Hematopoietic multipotent progenitor cell treated with erythropoietin and hydrocortisone succinate and interleukin-3 and kit ligand, for 8 days (in vitro differentiated cells): ENCODE measurements around the gene INAFM2.

Experiments used
- DNase-seq: peaks from one replicate; pipeline ENCODE4 v3.0.0-alpha.2; 2015

The INAFM2 gene

GRCh38 chr15:40330368-40330836 lies 6.9 kb downstream of the INAFM2 start:
- DNase-seq, result peak; percentile 78

DNA sequence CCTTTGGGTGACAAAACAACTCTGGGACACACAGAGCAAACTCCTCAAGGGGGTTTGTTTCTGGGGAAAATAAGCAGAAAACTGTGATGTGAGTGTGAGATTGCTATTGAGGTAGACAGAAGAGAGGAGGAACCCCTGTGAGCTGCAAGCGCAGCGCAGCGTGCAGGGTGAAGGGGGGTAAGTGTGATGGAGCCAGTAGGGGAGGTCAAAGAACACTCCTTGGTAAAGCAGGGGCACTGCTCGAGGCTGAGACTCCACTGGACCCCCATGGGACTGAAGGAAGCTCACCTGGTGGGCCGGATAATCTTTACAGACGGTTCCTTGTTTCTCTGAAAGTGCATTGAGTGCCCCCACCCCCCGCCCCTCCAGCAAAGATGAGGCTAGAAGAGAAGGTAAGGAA lies 7.5 kb downstream of the INAFM2 start:
- DNase-seq, result no peak

GRCh38 chr15:40331637-40332036 lies 8.1 kb downstream of the INAFM2 start:
- DNase-seq, result no peak

DNA sequence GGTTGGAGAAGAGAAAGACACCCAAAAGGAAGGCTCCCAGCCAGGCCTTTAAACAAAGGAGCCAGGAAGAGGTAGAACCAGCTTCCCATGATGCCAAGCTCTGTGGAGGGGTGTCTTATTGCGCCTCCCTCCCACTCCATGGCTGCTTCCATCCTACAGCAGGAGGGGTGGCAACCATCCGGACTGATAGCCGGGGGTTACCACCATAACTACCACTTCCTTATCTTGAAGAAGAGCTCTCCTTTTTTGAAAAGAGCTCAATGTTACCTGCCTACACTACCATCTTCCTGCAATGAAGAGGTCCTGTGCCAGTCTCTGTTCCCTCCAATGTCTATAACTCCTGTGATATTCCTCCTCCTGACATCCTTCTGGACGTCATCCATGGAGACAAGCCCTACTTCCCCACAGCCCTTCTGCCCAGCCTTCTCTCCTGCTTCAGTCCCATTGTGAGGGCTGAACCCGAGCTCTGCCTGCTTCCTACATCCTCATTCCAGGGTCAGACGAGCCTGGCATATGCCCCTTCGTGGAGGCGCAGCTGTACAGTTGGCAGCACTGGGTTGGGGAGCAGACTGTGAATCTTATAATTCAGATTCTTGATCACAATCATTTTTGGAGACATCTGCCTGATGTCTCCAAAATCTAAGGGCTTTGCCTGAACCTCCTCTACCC lies 8.8 kb downstream of the INAFM2 start:
- no peak for DNase-seq

DNA sequence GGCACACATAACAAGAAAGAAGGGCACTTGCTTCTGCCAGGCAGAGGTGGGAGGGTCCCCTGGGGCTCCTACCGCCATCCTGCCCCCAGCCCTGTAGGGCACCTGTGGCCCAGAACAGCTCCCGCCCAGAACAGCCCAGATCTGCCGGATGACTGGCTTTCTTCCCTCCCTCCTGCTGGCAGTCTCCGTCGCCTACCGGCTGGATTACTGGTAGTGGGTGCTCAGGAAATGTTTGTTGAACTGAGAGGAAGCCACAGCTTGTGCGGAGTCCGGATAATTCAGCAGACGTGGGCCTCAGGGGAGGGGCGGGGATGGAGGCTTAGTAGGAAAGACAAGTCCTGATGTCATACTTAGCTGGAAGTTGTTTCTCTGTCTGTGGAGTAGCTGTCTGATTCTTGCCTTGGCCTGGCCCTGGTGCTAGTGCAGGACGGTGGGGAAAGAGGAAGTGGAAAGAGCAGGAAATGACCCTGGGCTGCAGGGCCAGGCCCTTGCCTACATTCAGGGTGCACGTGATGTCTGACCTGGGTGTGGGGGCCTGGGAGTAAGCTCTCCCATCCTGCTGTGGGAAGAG lies 10.5 kb downstream of the INAFM2 start:
- DNase-seq, result peak; percentile 57

- DNase-seq, result no peak
Measured at GRCh38 chr15:40334541-40334940, 11.0 kb downstream of the INAFM2 start.

- DNase-seq, result no peak
Measured at GRCh38 chr15:40334941-40335795, 11.7 kb downstream of the INAFM2 start.

DNA sequence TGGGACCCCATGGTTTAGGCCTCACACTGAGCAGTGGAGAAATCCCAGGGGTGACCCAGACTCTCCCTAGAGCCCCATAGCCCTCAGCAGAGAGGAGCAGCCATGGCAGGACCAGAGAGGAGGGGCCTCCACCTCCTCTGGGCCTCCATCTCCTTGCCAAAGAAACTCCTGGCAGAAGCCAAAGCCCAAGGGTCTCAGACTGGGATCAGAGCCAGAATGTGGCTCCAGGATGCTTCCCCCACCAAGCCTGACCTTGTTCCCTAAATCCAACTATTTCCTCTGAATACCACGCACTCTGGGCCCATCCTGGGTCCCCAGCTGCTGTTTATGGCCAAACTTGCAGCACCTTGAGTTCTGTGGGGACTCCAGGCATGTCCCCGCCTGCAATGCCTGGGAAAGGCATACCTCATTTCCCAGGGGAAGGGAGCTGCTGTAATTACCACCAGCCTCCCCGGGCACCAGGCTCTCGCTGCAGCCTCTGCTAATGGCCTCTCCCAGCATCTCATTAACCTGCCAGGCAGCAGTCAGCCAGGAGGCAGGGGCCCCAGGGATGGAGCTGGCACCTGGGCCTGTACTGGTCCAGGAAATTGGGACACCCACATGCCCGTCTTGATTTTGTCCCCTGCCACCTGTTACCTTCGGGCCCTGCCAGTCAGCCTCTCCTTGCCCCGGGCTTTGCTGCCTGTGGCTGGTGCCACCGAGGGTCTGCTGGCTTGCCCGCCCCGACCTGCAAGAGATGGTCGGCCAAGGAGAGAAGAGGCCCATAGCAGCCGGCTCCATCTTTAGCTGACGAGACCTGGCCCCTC lies 12.6 kb downstream of the INAFM2 start:
- DNase-seq, result no peak

- DNase-seq, result peak; percentile 55
Measured at GRCh38 chr15:40336744-40337122, 13.2 kb downstream of the INAFM2 start.

DNA sequence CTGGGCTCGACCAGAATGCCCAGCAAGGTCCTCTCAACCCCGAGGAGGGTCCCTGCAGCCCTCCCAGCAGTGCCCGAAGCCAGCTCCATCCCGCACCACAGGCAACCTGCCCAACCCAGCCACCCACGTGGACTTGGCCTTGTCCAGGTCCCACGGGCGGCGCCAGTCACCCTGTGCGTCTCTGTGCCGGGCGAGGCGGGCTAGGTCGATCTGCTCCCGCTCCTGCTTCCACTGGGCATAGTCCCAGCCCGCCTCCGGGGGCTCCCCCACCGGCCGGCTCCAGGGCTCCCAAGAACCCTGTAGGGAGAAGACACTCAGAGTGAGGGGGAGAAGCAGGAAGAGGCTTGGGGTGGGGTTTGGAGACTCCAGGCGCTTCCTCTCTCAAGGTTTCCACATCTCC lies 14.1 kb downstream of the INAFM2 start:
- DNase-seq, result no peak

- peak; percentile 76 for DNase-seq
Measured at GRCh38 chr15:40338041-40338657, 14.7 kb downstream of the INAFM2 start.

DNA sequence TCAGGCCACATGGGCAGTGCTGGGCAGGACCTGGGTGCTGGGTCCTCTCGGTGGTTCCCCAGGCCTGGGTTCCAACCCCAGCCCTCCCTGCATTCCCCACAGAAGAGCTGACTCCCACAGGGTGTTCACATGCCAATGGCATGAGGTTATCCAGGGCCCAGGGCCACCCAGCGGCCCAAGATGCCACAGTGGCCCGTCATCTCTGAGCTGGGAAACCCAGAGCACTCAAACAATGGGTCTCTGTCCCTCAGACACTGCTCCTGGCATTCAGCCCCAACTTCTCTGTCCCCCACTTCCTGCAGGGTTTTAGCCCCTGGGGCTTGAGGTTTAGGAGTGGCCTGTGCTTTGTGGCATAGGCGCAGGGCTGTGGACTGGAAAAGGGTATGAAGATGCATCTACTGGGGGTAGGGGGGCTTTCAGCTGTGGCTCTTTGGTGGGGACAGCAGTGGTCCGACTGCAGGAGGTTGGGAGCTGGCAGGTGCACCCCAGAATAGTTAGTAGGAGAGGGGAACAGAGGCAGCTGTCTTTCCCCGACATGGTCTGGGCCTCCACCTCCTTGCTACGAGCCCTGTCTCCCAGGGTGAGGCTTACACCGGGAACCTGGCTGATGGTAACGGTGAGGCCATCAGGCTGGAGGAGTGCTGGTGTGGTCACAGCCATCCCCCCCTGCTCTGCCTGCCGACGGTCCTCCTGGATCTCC lies 15.6 kb downstream of the INAFM2 start:
- DNase-seq, result no peak

DNA sequence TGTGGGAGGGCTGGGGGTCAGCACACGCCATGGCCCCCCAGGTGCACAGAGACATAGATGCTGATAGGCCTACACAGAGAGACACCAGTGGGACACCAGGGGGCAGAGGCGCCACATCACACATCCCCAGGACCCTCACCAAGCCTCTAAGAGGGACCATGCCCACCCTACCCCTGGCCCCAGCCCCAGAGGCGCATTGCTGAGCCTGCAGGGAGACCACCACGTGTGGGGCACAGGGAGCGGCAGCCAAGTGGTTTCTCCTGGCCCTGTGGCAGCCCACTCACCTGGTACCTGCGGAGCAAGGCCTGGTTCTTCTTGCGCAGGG lies 16.1 kb downstream of the INAFM2 start:
- DNase-seq, result no peak

- DNase-seq, result no peak
Measured at GRCh38 chr15:40340038-40340739, 16.7 kb downstream of the INAFM2 start.

DNA sequence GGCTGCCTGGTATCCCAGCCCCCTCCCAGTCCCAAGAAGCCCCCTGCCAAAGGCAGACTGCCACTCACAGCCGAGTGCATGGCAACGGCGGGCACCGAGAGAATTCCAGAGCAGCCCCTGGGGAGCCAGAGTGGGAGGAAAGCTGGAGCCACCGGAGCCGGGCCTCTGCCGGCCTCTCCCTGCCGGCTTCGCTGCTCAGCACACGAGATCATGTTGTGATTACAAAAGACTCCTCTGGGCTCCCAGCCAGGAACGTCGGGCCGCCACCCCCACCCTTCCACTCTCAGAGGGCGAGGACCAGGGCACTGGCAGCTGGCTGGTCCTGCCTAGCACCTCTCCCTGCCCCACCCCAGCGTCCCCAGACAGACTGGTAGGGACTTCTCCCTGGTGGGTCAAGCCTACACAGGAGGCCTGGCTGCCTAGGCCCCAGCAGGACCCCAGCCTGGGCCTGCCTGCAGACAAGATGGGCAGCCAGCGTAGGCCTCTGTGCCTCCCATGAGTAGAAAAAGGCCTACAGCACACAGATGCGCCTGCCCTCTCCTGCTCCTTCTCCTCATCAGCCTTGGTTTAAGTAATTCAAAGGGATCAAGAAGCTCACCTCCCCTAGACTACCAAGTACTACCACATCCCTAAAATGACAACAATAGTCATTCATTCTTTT lies 17.4 kb downstream of the INAFM2 start, which contains the start of gene CCDC9B:
Gene CCDC9B, minus strand, starts transcription at position 200 of the 661 bp plus-strand sequence. Its CDS starts 120 bp downstream, at position 80.
- peak; percentile 90 for DNase-seq

DNA sequence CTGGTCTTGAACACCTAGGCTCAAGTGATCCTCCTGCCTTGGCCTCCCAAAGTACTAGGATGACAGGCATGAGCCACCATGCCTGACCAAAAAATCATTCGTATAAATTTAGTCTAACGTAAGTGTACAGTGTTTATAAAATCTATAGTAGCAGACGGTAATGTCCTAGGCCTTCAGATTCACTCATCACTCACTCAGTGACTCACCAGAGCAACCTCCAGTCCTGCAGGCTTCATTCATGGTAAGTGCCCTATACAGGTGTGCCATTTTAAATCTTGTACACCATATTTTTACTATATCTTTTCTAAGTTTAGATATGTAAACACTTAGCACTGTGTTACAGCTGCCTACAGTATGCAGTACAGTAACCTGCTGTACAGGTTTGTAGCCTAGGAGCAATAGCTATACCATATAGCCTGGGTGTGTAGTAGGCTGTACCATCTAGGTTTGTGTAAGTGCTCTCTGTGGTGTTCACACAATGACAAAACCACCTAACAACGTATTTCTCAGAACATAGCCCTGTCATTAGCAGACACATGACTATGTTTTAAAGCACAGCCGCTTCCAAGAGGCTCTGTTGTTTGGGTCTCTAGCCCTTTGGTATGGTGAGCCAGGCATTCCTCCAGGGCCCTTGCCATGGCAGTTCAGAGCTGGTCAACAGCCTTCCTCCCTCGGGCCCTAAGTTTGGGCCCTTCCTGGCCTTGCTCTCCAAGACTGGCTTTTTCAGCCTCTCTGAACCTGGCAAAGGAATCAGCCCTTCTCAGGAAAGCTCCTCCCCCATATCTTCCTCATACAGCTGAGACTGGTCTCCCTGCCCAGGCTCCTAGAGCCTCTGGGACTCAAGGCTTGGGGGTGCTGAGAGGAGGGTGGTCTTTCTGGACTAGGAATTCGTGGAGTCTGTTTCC lies 19.2 kb downstream of the INAFM2 start:
- no peak for DNase-seq

DNA sequence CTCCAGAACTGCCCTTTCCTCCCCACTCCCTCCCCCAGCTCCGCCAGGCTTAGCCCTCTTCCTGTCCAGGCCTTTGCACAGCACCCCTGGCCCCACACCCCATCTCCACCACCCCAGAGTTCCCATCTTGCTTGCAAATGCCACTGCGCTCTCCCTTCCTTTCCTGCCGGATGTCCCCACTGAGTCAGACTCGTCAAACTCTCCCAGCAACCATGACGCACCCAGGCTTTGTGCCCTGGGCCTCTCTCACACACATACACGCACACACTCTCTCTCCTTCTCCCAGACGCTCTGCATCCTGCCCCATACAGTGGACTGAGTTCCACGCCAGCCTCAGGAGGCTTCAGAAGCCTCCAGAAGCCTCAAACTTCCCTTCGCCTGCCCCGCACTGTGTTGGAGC lies 20.0 kb downstream of the INAFM2 start:
- no peak for DNase-seq

- no peak for DNase-seq
Measured at GRCh38 chr15:40344217-40344616, 20.7 kb downstream of the INAFM2 start.

DNA sequence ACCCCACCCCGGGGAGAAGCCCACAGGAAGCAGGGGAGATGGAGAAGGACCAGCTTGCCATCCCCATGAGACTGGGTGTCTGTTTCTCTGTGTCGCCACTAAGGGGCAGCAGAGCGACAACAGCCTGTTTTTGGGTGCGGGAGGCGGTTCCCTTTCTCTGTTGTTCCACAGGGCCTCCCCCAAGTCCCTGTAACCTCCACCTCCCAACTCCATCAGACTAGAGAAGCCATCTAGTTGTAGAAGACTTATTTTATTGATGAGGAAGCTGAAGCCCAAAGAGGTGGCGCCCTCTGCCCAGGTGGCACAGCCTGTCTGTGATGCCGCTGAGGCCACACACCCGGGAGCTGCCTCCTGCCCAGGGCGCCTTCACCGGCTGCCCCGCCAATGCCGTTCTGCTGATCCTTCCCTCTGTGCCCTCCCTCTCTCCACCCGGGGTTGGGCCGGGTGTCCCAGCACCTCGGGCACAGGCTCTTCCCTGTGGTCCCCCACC lies 21.2 kb downstream of the INAFM2 start:
- DNase-seq, result peak; percentile 77
